Erythroblast (primary cell): ENCODE measurements around the gene ANKDD1B.

Experiments used
- GATA1 ChIP-seq: IDR thresholded peaks from 2 replicates; pipeline ENCODE4 v1.6.1; 2011; ENCODE audit warnings: low read depth, mild to moderate bottlenecking, control low read depth, low read length, moderate library complexity
- POLR2A ChIP-seq: IDR thresholded peaks from 2 replicates; pipeline ENCODE4 v1.6.1; 2011; ENCODE audit warnings: mild to moderate bottlenecking, low read length

DNA sequence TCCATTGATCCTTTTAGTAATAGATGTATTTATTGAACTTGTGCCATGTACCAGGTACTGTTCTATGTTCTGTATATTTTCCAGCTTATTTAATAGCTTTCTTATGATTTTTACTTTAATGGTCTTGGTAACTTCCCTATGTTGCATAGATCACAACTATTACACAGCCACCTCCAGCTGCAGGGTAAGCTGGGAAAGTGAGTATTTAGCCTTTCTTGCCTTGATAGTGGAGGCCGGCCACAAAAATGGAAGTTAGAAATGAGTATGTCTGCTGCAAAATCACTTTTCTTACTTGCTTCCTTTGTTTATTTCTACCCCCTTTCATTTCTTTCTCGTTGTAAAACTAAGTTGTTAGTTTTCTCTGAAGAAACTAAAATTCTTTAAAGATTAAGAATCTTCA, 43.1 kb upstream of the ANKDD1B start:
- TF ChIP-seq POLR2A (no peak), GATA1 (no peak)
